SK-N-SH (cell line): ENCODE results near the gene PCSK2. TPM values are rescaled to one million over a fixed set of nuclear protein-coding genes. Genes with fewer than 3 reads are reported as not detected.

Experiments
- CTCF ChIA-PET: fragments of 300-600, 350-600 bp; formaldehyde crosslinking; extraction: SDS; loops from one replicate; lab custom pipeline; 2021; lab: Yijun Ruan, JAX
- POLR2A ChIA-PET: fragments of 350-600 bp; sonication (Branson Sonifier 250); formaldehyde crosslinking; extraction: SDS; loops from one replicate; lab custom pipeline; 2020; ENCODE audit warnings: antibody characterized with exemption, inconsistent platforms; lab: Yijun Ruan, JAX
- DNase-seq: peaks from one replicate; pipeline ENCODE4 v3.0.0; 2012
- H2AFZ ChIP-seq: fragments of 200-600 bp; sonication (generic); 2 replicates; pipeline ENCODE4 v1.8.1; 2016; ENCODE audit warnings: antibody characterized with exemption, mild to moderate bottlenecking, low read depth
- H3F3A ChIP-seq: fragments of 200-600 bp; sonication (generic); replicated peaks from 2 replicates; pipeline ENCODE3; 2016; ENCODE audit warnings: antibody characterized with exemption, mild to moderate bottlenecking; ENCODE audit not compliant: insufficient read depth
- H3K27ac ChIP-seq, 2 experiments: fragments of 200-500 bp in 1 of 2; fragments of 200-600 bp in 1 of 2; sonication (Bioruptor generic) in 1 of 2; sonication (generic), shearing (Covaris generic) in 1 of 2; 2 replicates each; pipeline versions ENCODE4 v1.5.1 to v1.6.1; 2014 to 2016; ENCODE audit warnings: low read depth in 2 of 2, inconsistent platforms in 1 of 2, low read length in 1 of 2, mild to moderate bottlenecking in 1 of 2, mixed read lengths in 1 of 2
- H3K27me3 ChIP-seq: fragments of 200-600 bp; sonication (generic), shearing (Covaris generic); 2 replicates; pipeline ENCODE4 v1.6.1; 2016; ENCODE audit warnings: mixed run types; ENCODE audit not compliant: insufficient read depth
- H3K36me3 ChIP-seq, 2 experiments: fragments of 200-500 bp in 1 of 2; fragments of 200-600 bp in 1 of 2; sonication (Bioruptor generic) in 1 of 2; sonication (generic) in 1 of 2; replicated peaks in 1 of 2; 2 replicates each; pipeline versions ENCODE3 to v1.5.1; 2014 to 2016; ENCODE audit warnings: low read length in 1 of 2, mild to moderate bottlenecking in 1 of 2; ENCODE audit not compliant: insufficient read depth in 2 of 2, control insufficient read depth in 1 of 2
- H3K4me1 ChIP-seq, 2 experiments: fragments of 200-500 bp in 1 of 2; fragments of 200-600 bp in 1 of 2; sonication (Bioruptor generic) in 1 of 2; sonication (generic), shearing (Covaris generic) in 1 of 2; 2 replicates each; pipeline versions ENCODE4 v1.5.1 to v1.6.1; 2014 to 2016; ENCODE audit warnings: low read depth in 1 of 2, low read length in 1 of 2, mixed run types in 1 of 2; ENCODE audit not compliant: insufficient read depth in 2 of 2, control insufficient read depth in 1 of 2
- H3K4me2 ChIP-seq: fragments of 200-600 bp; sonication (generic), shearing (Covaris generic); 2 replicates; pipeline ENCODE4 v1.6.1; 2017; ENCODE audit warnings: mixed run types
- H3K4me3 ChIP-seq, 2 experiments: fragments of 200-500 bp in 1 of 2; fragments of 200-600 bp in 1 of 2; sonication (Bioruptor generic) in 1 of 2; sonication (generic), shearing (Covaris generic) in 1 of 2; 2 replicates each; pipeline versions ENCODE4 v1.5.1 to v1.8.1; 2014 to 2016; ENCODE audit warnings: low read depth in 2 of 2, inconsistent platforms in 1 of 2, low read length in 1 of 2, mild to moderate bottlenecking in 1 of 2, mixed read lengths in 1 of 2, moderate library complexity in 1 of 2
- H3K79me2 ChIP-seq: fragments of 200-600 bp; sonication (generic); 2 replicates; pipeline ENCODE4 v1.8.1; 2017; ENCODE audit warnings: mild to moderate bottlenecking; ENCODE audit not compliant: insufficient read depth
- H3K9ac ChIP-seq: fragments of 200-600 bp; sonication (generic); 2 replicates; pipeline ENCODE4 v1.6.1; 2017; ENCODE audit warnings: mixed run types
- H3K9me2 ChIP-seq: fragments of 200-600 bp; sonication (generic); 2 replicates; pipeline ENCODE4 v1.6.1; 2017; ENCODE audit warnings: mixed run types
- H3K9me3 ChIP-seq: fragments of 200-600 bp; sonication (generic); 2 replicates; pipeline ENCODE4 v1.6.1; 2017; ENCODE audit warnings: mixed run types, mild to moderate bottlenecking, moderate library complexity
- H4K20me1 ChIP-seq: fragments of 200-600 bp; sonication (generic); 2 replicates; pipeline ENCODE4 v1.6.1; 2017; ENCODE audit warnings: mild to moderate bottlenecking, mixed run types; ENCODE audit not compliant: insufficient read depth
- CHD2 ChIP-seq: fragments of 150-350 bp; IDR thresholded peaks from 2 replicates; pipeline ENCODE4 v1.6.1; 2018; ENCODE audit warnings: low read length; ENCODE audit not compliant: partially characterized antibody
- ELF1 ChIP-seq: IDR thresholded peaks from 2 replicates; pipeline ENCODE4 v1.4.0; 2012
- EP300 ChIP-seq, 2 experiments: IDR thresholded peaks; 2 replicates each; pipeline versions ENCODE4 v1.4.0 to v1.6.1; 2012; ENCODE audit warnings: borderline replicate concordance in 1 of 2, low read depth in 1 of 2, low read length in 1 of 2
- FOXJ3 ChIP-seq: sonication (generic); formaldehyde crosslinking; IDR thresholded peaks from 2 replicates; pipeline ENCODE4 v1.5.1; 2020; ENCODE audit warnings: mild to moderate bottlenecking, missing genetic modification reagents
- FOXM1 ChIP-seq: IDR thresholded peaks from 2 replicates; pipeline ENCODE4 v1.4.0; 2012; ENCODE audit warnings: low read depth, mild to moderate bottlenecking
- GABPA ChIP-seq: IDR thresholded peaks from 2 replicates; pipeline ENCODE4 v1.4.0; 2012; ENCODE audit warnings: low read depth, mild to moderate bottlenecking
- MXI1 ChIP-seq: IDR thresholded peaks from 2 replicates; pipeline ENCODE4 v1.6.1; 2012; ENCODE audit warnings: mild to moderate bottlenecking, low read depth, low read length, improper control_type of control experiment
- NRF1 ChIP-seq: IDR thresholded peaks from 2 replicates; pipeline ENCODE4 v1.6.1; 2012; ENCODE audit warnings: low read depth, mild to moderate bottlenecking, low read length
- POLR2AphosphoS5 ChIP-seq: IDR thresholded peaks from 2 replicates; pipeline ENCODE4 v1.6.1; 2012; ENCODE audit warnings: low read depth, low read length
- RCOR1 ChIP-seq: fragments of 150-350 bp; IDR thresholded peaks from 2 replicates; pipeline ENCODE4 v1.6.1; 2017; ENCODE audit warnings: antibody characterized with exemption, low read length
- REST ChIP-seq: IDR thresholded peaks from 2 replicates; pipeline ENCODE4 v1.6.1; 2012; ENCODE audit warnings: mild to moderate bottlenecking, low read depth, low read length, moderate library complexity
- SIN3A ChIP-seq: IDR thresholded peaks from 2 replicates; pipeline ENCODE4 v1.6.1; 2012; ENCODE audit warnings: low read depth, mild to moderate bottlenecking, low read length, moderate library complexity, borderline replicate concordance
- SMC3 ChIP-seq: IDR thresholded peaks from 2 replicates; pipeline ENCODE4 v1.6.1; 2012; ENCODE audit warnings: low read depth, low read length, improper control_type of control experiment
- TCF12 ChIP-seq: IDR thresholded peaks from 2 replicates; pipeline ENCODE4 v1.4.0; 2012
- USF1 ChIP-seq: IDR thresholded peaks from 2 replicates; pipeline ENCODE4 v1.4.0; 2012; ENCODE audit warnings: low read depth, borderline replicate concordance
- YY1 ChIP-seq: IDR thresholded peaks from 2 replicates; pipeline ENCODE4 v1.4.0; 2012; ENCODE audit warnings: low read depth, mild to moderate bottlenecking
- ZBTB33 ChIP-seq: IDR thresholded peaks from 2 replicates; pipeline ENCODE4 v1.4.0; 2012; ENCODE audit warnings: low read depth, borderline replicate concordance
- whole genome bisulfite sequencing: methylation state at CpG from one replicate; pipeline ENCODE4 v1.1.6; 2017; ENCODE audit warnings: low lambda C conversion rate; 5-methylcytosine and 5-hydroxymethylcytosine counted together
- polyA plus RNA-seq, 3 experiments: library from polyadenylated mRNA; depleted of rRNA; stranded (reverse); fragments of >200 nt; gene quantifications; 2 replicates each; pipeline ENCODE4 v1.2.3, GENCODE V29; 2012

The PCSK2 gene
- polyA plus RNA-seq, 1 of the 3 experiments (the other 2 are of a cell fraction), result not detected

GRCh38 chr20:17179840-17180239 lies 47.0 kb upstream of the PCSK2 start:
- no peak overlapping the region for H3K27ac ChIP-seq
- ChIA-PET CTCF (no interaction called here), POLR2A (no interaction called here)
- no peak overlapping the region for H3K4me3 ChIP-seq
- no peaks in the 10 kb centered on the region for H3K27me3 ChIP-seq
- H3K9me3 ChIP-seq, result no peaks in the 10 kb centered on the region
- H4K20me1 ChIP-seq, result no peaks in the 10 kb centered on the region
- no peak overlapping the region for H3K9ac ChIP-seq
- WGBS, result 29% methylated on average over 1 of the region's 4 CpGs
- H3K79me2 ChIP-seq, result no peaks in the 10 kb centered on the region
- H3K36me3 ChIP-seq, result no peaks in the 10 kb centered on the region
- H3F3A ChIP-seq, result no peaks in the 10 kb centered on the region
- TF ChIP-seq MXI1 (no peak), FOXJ3 (CRISPR knock-in tag) (no peak), FOXM1 (no peak), POLR2AphosphoS5 (no peak), USF1 (no peak), GABPA (no peak), SIN3A (no peak), TCF12 (no peak)
- no peaks in the 10 kb centered on the region for H3K9me2 ChIP-seq
- H2AFZ ChIP-seq, result no peak overlapping the region
- DNase-seq, result no peak
- H3K4me2 ChIP-seq, result no peak overlapping the region
- no peaks in the 10 kb centered on the region for H3K4me1 ChIP-seq

- no peaks in the 10 kb centered on the region for H3K4me1 ChIP-seq
- POLR2A ChIA-PET, result no interaction called here
- H3K9me3 ChIP-seq, result no peaks in the 10 kb centered on the region
- no peaks in the 10 kb centered on the region for H3K79me2 ChIP-seq
- no peak for DNase-seq
- no peak overlapping the region for H3K4me2 ChIP-seq
- H3F3A ChIP-seq, result no peaks in the 10 kb centered on the region
- no peaks in the 10 kb centered on the region for H4K20me1 ChIP-seq
- H3K27ac ChIP-seq, result no peak overlapping the region
- H3K27me3 ChIP-seq, result no peaks in the 10 kb centered on the region
- H3K4me3 ChIP-seq, result no peak overlapping the region
- no peaks in the 10 kb centered on the region for H3K36me3 ChIP-seq
- H3K9ac ChIP-seq, result no peak overlapping the region
- H2AFZ ChIP-seq, result no peak overlapping the region
- CTCF ChIA-PET, result no interaction called here
- TF ChIP-seq YY1, result no peak
- TF ChIP-seq ZBTB33, result no peak
- TF ChIP-seq EP300 (IDR thresholded peaks at IDR 0.05; ENCODE audit: borderline replicate concordance in 1 of 2, low read depth in 1 of 2, low read length in 1 of 2), result no peak
- TF ChIP-seq FOXJ3 (CRISPR knock-in tag), result no peak
- TF ChIP-seq CHD2, result no peak
- no peak for TF ChIP-seq RCOR1
- no peak for TF ChIP-seq SIN3A
- TF ChIP-seq REST, result no peak
- TF ChIP-seq SMC3, result no peak
- no peak for TF ChIP-seq ELF1
- TF ChIP-seq NRF1, result no peak
- 14% methylated on average over 6 of the region's 6 CpGs for WGBS
- no peaks in the 10 kb centered on the region for H3K9me2 ChIP-seq
These were observed 36.7 kb upstream of the PCSK2 start for GRCh38 chr20:17189976-17190695.
